Measurements from ENCODE around the gene TMEM273. TPM values are rescaled to one million over a fixed set of nuclear protein-coding genes. Genes with fewer than 3 reads are reported as not detected.

TMEM273 gene
- total RNA-seq, 1 donor from 2014 or later = not detected

DNA sequence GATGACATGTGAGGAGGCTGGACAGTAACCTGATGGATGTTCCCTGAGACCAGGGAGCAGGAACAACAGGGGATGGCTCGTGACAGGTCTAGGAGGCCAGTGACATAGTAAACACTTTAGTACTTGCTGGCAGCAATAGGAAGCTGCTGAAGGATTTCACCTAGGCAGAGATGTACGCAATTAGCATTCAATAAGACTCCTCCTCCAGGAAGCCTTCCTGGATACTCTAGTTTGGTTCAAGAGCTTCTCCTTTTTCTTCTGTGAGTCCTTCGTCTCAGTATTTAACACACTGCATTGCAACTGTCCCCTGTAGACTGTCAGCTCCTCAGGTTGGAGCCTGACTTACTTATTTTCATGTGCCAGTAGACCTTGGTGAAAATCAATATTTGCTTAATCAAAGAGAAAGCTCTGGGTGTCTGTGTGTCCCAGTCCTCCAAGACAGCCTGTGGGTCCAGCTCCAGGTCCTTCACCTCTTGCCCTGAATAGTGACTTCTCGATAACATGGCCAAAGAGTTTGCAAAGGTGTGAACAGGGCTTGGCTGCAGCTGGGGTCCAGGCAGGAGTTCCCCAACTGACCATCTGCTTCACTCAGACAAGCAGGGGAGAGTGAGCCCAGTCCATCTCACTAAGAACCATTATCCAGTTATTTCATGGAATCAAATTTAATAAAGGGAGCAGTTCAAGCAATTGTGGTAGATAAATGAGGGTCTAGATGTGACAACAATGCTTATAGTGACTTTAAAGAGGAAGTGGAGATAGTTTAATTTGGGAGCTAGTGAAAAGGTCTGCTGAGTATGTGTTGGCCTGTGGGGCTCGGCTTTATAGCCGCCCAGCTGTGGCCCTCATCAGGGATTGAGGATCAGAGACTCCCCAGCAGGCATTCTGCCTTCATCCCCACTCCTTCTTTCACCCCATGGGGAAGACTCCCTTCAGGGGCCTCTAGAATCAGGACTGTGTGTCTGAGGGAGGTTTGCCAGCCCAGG lies 9.4 kb downstream of the TMEM273 start:
- Mint-ChIP-seq H3K9me3 (ENCODE audit: unreplicated experiment) (no peaks in the 10 kb centered on the region), H3K4me3 (ENCODE audit: unreplicated experiment) (no peak overlapping the region), H3K4me1 (ENCODE audit: unreplicated experiment) (peaks cover 5% of the 10 kb centered on the region), H3K27ac (ENCODE audit: unreplicated experiment) (no peak overlapping the region), H3K36me3 (ENCODE audit: unreplicated experiment) (no peaks in the 10 kb centered on the region), H3K27me3 (ENCODE audit: unreplicated experiment) (peaks cover 21% of the 10 kb centered on the region)
- TF ChIP-seq, protein P1, sequence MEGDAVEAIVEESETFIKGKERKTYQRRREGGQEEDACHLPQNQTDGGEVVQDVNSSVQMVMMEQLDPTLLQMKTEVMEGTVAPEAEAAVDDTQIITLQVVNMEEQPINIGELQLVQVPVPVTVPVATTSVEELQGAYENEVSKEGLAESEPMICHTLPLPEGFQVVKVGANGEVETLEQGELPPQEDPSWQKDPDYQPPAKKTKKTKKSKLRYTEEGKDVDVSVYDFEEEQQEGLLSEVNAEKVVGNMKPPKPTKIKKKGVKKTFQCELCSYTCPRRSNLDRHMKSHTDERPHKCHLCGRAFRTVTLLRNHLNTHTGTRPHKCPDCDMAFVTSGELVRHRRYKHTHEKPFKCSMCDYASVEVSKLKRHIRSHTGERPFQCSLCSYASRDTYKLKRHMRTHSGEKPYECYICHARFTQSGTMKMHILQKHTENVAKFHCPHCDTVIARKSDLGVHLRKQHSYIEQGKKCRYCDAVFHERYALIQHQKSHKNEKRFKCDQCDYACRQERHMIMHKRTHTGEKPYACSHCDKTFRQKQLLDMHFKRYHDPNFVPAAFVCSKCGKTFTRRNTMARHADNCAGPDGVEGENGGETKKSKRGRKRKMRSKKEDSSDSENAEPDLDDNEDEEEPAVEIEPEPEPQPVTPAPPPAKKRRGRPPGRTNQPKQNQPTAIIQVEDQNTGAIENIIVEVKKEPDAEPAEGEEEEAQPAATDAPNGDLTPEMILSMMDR (IDR thresholded peaks at IDR 0.05) = no peak
- no peak for DNase-seq (ENCODE audit: extremely low spot score, unreplicated experiment)

DNA sequence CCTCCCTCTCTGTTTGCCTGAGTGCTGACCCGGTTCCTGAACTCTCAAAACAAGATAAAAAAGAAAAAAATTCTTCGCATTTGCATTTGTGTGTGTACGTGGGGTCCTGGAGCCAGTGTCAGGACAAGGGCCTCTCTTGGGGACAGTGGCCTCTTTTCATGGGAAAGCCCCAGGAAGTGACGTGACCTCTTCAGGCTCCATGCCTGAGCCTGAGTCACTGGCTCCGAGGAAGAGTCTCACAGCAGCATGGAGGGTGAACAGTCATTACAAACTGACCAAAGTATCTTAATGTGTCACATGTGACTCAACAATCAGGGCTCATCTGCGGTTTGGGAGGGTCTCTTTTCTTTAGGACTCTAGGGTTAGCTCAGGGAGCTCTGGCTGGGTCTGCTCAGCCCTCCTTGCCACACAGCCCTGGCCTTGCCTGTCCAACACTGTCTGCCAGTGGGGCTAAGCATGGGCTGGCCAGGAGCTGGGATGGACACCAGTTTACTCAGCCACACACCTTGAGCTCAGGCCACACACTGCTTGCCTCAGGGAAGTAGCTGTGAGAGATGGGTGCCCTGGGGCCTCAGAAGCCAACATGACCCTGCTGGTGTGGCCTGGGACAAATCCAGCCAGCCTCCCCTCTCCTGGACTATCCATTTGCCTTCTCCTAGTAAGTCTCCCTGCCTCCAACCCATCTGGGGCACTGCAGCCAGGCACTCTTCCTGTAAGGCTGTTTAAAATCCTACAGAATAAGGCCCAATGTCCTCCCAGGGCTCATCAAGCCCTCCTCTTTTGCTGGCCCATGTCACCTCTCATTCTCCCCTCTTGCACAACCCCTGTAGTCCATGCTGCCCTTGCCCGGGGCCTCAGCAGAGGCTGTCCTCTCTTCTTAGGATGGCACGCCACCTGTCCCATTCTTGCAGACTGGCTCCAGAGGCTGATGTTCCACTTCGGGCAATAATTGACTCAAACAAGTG lies 10.5 kb downstream of the TMEM273 start:
- DNase-seq (ENCODE audit: extremely low spot score, unreplicated experiment) = no peak
- Mint-ChIP-seq H3K9me3 (ENCODE audit: unreplicated experiment) (no peaks in the 10 kb centered on the region), H3K27ac (ENCODE audit: unreplicated experiment) (peak overlapping the region; percentile 60), H3K27me3 (ENCODE audit: unreplicated experiment) (peaks cover 18% of the 10 kb centered on the region), H3K4me1 (ENCODE audit: unreplicated experiment) (peaks cover 5% of the 10 kb centered on the region), H3K4me3 (ENCODE audit: unreplicated experiment) (no peak overlapping the region), H3K36me3 (ENCODE audit: unreplicated experiment) (no peaks in the 10 kb centered on the region)
- TF ChIP-seq, protein P1 (IDR thresholded peaks at IDR 0.05) = no peak

DNA sequence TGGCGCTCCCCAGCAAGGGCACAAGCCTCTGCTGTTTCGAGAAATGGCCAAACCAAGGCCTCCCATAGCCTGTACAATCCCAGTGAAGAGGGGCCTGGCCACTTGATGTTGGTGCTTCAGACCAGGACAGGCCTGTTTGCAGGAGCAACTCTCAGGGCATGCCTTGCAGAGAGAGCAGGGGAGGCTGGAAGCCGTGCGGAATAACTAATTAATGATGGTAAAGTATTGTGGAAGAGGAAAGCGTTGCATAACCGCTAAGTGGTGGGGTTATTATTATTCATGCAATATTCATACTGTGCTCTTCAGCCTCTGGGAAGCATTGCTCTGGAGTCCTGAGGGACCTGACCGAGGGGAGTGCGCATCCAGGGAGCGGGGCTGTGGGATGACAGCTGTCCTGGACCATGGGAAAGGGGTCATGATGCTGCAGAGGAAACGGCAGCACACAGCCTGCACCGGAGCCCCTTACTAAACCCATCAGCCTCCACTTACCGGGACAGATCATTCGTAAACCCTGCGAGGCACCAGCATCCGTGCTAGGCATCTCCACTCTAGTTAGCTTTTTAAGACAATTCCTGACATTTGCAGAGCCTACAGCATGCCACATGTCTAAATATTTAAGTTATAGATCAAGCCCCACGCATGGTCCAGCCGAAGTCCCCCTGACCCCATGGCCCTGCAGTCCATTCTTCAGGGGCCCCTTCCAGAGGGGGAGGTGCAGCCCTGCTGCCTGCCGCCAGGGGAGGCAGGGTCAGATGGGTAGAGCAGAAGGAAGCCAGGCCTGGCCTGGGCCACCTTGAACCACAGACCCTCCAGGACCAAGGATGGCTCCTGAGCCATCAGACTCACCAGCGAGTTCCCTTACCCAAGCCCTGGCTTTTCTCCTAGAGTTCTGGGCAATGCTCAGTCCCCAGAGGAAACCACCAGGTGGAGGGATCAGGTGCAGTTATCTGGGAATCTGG lies 11.6 kb downstream of the TMEM273 start:
- Mint-ChIP-seq H3K4me1 (ENCODE audit: unreplicated experiment) (peaks cover 5% of the 10 kb centered on the region), H3K27ac (ENCODE audit: unreplicated experiment) (no peak overlapping the region), H3K4me3 (ENCODE audit: unreplicated experiment) (no peak overlapping the region), H3K27me3 (ENCODE audit: unreplicated experiment) (peaks cover 12% of the 10 kb centered on the region), H3K36me3 (ENCODE audit: unreplicated experiment) (no peaks in the 10 kb centered on the region), H3K9me3 (ENCODE audit: unreplicated experiment) (no peaks in the 10 kb centered on the region)
- DNase-seq (ENCODE audit: extremely low spot score, unreplicated experiment) = no peak
- TF ChIP-seq, protein P1 (IDR thresholded peaks at IDR 0.05) = no peak

DNA sequence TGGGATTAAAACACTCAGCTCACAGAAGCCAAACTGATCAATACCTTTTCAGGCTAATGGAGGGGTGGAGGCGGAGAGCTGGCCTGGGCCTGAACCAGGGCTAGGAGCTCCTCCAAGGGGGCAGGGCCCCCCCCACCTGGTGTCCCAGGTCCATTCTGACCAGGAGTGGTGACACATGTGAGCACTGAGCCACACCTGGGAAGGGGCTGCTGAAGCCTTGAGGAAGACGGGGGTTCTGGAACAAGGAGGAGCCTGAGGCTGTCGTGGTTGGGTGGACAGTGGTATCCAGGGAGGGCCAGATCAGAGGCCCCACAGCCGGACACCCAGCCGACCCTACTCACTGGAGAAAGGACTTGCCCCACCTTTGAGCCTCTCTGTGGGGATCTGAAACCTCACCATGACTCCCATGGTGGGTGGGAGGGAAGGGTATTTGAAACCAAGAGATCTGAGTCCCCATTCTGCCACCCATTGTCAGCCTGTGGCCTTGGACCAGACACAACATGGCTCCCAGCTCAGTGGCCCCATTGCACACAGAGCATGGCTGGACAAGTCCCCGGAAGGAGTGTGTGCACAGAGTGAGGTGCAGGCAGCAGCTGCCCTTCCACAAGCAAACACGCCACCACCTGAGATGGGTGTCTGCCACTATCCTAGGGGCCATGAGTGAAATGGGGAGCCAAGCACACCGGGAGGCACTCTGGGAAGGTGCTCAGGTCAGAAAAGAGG lies 12.4 kb downstream of the TMEM273 start:
- peaks cover 4% of the 10 kb centered on the region for H3K27me3 Mint-ChIP-seq (ENCODE audit: unreplicated experiment)
- H3K4me1 Mint-ChIP-seq (ENCODE audit: unreplicated experiment) = peaks cover 5% of the 10 kb centered on the region
- H3K36me3 Mint-ChIP-seq (ENCODE audit: unreplicated experiment) = no peaks in the 10 kb centered on the region
- no peak overlapping the region for H3K4me3 Mint-ChIP-seq (ENCODE audit: unreplicated experiment)
- TF ChIP-seq, protein P1 (IDR thresholded peaks at IDR 0.05) = no peak
- H3K27ac Mint-ChIP-seq (ENCODE audit: unreplicated experiment) = no peak overlapping the region
- peak; percentile 76 for DNase-seq (ENCODE audit: extremely low spot score, unreplicated experiment)
- no peaks in the 10 kb centered on the region for H3K9me3 Mint-ChIP-seq (ENCODE audit: unreplicated experiment)
